Glomerular endothelial cell (primary cell): Measurements from ENCODE around the gene SLC1A7. TPM values are rescaled to one million over a fixed set of nuclear protein-coding genes. Genes with fewer than 3 reads are reported as not detected.

Source experiments
- DNase-seq: peaks from one replicate; pipeline ENCODE4 v3.0.0-alpha.2; 2011; ENCODE audit warnings: low read depth, low spot score; ENCODE audit errors: extremely low read depth
- total RNA-seq: library from RNA; depleted of rRNA; stranded (reverse); fragments of >200 nt; gene quantifications from 2 replicates; pipeline ENCODE4 v1.2.3, GENCODE V29; 2015

The SLC1A7 gene
- total RNA-seq, 1 donor from 2014 or later = not detected

DNA sequence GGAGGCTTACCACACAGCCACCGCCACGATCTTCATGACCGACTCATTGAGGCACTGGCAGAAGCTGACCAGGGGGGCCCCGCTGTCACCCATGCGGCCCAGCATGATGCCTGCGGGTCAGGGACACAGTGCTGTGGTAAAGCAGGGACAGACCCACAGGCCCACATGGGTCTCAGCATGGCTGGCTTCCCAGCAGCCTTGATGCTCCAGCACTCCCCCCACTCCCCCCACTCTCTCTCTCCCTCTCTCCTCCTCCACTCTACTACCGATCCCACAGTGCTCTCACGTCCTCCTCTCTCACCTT lies 49.0 kb downstream of the SLC1A7 start:
- DNase-seq = no peak

DNA sequence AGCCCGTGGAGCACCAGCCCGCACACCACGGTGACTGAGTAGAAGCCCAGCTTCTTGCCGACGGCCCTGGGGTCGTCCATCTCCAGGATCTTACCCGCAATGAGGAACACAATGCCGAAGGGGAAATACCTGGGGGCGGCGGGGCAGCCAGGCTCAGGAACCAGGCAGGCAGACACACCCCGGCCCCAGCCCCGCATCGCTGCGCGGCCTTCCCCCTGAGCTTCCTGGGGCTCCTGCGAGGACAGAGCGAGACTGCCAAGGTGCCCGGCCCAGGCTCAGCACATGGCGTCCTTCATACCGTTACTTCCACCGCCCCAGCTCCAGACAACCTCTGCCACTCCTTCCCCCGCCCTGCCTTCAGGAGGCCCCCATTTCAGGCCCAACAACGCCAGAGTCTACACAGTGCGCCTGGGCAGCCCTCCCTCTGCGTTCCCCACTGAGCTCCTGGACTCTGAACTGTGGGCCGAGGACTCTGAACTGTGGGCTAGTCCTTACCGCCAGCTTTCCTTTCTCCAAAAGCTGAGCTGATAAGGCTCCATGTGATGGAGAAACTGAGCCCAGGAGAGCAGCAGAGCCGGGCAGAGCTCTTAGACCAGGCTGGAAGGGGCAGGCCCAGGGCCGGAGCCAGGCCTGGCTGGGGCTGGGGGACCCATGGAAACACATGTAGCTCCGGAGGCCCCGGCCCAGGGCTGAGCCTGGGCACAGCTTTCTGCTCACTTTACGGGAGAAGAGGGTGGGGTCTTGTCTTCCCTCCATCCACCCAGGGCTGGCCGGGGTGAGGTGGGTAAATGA lies 49.6 kb downstream of the SLC1A7 start:
- no peak for DNase-seq

DNA sequence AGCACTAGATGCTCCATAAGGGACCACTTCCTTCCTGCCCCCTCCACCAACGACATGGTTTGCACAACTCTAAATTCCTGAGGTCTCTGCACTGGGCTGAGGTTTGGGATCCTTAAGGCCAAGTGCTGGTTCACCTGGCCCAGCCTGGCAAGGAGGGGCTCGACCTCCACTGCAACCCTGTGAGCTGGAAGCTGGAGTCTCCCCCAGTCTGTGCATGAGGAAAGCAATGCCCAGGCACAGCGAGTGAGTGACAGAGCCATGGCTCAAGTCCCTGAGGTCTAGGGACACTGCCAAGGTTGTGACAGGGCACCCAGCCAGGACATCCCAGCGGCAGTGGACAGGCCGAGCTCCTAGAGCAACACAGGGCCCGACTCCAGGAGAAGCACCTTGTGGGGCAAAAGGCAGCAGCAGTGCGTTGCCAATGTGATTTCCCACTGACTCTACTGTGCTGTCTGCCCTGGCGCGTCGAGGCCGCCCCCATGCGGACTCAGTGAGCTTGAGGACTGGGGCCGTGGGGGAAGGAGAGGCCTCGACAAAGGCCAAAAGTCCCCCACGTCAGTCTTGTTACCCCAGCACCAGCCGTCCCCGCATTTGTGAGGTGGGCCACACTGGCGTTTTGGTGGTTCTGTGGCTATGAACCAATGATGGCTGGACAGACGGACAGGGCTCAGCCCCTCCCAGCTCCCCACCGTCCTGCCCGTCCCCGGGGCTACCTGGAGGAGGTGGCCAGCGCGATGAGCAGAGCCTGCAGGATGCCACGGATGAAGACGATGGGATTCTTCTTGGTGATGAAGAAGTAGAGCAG lies 50.4 kb downstream of the SLC1A7 start:
- no peak for DNase-seq

DNA sequence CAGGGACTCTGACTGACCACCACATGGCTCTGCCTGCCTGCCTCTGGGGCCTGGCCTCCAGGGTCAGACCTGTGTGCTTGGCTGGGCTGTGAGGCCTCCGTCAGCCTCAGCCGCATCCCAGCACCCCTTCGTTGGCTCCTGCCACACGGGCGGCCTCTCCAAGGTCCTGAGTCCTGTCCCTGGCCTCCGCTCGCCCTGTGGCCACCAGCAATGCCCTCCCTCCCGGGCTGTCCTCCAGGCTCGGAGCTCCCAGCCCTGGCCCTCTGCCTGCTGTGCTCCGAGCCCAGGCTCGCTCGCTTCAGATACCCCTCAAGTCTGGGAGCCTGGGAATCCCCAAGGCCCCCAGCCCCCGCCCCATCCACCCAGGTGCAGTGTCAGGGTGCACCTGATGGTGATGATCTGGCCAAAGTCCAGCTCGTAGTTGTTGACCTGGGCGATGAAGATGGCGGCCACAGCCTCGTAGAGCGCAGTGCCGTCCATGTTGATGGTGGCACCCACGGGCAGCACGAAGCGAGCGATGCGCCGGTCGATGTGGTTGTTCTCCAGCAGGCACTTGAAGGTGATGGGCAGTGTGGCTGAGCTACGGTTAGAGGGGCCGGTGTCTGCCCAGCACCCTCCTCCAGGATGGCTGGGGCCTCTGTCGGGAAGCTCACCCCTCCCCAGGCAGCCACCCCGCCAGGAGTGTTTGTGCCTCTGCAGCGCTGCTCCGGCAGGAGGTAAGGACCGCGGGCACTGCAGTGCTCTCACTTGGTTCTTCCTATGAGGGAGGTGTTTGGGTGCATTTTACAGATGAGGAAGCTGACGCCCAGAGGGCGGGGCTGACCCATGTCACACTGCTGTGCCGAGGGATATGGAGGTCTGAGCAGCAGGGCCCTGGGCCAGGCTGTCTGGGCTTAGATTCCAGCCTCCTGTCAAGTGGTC lies 52.0 kb downstream of the SLC1A7 start:
- DNase-seq = no peak

DNA sequence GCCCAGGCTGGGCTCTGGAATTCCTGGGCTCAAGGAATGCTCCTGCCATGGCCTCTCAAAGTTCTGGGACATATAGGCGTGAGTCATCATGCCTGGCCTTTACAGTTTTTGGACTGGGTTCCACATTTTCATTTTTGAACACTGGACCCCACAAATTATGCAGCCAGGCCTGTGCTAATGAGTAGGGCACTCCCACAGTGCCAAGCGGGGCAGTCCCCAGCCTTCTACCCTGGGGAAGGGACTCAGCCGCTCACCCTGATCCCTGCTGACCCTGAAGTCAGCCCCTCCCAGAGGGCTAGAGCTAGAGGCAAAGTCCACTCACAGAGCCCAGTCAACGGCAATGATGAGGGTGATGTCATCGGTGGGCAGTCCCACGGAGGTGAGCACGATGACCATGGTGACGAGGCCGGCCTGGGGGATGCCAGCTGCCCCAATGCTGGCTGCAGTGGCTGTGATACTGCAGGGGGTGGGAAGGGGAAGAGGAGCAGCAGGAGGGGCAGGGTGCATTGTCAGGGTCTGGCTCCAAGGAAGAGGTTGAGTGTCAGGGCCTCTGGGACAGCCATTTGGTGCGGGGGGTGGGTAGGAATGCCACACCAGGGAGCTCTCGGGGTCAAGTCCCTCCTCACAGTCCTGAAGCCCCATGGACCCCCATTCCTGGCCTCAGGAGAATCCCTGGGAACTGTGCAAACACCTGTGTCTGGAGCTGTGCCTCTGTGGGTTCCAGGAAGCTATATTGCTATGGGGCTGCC lies 52.8 kb downstream of the SLC1A7 start:
- no peak for DNase-seq

DNA sequence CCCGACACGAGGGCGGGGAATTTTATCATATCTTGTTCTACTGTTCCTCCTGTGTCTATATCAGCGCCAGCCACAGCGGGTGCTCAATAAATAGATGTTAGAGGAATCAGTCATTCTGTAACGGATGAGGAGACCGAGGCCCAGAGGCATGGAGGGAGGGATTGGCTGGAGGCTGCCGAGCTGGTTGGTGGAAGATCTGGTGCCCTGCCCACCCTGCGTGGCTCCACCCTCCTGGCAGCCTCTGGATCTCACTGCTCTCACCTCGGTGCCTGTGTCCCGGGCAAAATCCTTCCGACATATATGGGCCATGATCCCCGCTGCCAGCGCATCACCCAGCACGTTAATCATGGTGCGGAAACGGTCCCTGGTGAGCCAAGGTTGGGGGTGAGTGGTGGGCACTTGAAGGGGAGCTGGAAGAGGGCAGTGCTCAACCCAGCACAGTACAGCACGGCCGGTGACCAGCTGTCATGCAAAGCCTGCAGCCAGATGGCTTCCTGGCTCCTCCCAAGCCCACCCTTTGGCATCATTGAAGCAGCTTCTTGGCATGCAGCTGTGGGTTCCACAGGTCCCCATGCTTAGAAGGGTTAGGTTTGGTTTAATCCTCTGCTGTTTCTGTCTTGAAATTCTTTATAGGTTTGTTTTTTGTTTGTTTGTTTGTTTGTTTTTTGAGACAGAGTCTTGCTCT lies 53.7 kb downstream of the SLC1A7 start:
- DNase-seq = no peak

DNA sequence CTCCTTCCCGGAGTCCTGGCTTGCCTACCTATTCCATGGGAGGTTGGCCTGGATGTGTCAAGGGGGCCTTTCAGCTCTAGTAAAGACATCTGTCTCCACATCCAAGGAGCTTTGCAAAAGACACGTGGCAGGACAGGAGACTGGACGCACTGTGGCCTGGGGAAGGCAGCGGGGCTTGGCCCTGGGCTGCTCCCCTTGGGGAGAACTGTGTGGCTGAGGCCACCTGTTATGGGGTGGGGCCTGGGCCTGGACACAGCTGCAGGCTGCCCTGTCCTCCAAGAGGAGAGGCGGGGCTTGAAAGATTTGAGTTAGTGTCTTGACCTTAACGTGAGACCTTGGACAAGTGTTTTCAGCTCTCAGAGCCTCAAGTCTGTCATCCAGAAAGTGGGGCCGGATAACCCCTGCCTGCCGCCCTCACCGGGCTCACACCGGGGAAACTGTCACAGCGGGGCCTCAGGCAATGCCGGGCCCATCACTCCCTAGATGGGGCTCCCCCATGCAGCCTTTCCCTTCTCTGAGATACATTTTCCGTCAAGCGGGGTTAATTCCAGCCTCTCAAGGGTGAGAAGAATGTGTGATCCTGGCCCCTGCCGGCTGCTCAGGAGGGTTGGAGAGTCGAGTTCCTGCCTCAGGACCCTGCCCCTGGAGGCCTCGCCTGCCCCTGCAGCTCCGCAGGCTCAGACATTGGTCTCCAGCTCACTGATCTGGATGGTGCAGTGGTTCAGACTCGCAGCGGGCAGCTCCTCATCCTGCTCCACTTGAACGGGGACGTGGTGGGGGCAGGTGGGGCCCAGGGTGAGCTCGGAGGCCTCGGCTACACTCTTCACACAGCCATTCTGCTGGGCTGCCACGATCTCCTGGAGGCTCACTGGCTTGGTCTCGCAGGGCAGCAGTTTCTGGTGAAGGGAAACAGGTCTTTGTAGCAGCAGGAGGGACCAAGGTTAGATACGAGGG lies 54.8 kb downstream of the SLC1A7 start:
- DNase-seq = no peak

DNA sequence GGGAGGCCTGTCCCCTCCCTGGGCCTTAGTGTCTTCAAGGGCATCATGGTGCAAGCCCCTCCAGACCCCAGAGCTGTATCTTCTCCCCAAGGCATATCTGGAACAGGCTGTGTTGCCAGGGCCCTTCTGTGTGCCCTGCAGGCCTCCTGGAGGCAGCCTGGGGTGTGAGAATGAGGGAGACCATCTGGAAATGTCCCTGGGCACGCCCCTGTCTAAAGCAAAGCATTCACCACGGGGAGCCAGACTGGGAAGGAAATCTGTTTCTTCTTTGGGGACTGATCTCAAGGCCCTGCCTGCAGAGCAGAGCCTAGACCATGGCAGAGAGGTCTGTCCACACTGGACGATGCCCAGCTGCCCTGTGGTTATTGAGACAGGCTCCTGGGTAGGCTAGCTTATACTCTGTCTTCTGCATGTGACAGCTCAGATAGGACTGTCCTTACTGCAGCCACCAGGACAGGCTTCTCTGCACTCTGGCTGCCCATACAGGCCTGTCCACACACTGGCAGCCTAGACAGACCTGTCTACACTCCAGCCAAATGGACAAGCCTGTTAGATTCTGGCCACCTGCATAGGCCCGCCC lies 55.9 kb downstream of the SLC1A7 start:
- DNase-seq = no peak

DNA sequence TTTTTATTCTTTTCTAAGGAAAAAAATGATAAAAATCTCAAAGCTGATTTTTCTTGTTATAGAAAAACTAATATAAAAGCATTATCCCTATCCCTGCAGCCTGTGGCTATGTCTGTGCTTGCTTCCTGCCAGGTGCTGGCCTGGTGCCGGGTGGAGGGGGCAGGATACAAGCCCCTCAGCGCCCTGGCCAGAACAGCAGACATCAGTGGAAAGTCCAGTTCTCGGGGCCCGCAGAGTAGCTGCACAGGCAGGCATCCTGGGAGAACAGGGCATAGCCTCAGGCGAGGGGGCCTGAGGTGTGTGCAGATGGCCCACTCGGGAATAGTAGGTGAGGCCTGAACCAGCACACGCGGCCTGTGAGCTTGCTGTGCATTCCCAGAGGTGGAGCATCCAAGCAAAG lies 57.0 kb downstream of the SLC1A7 start:
- no peak for DNase-seq

DNA sequence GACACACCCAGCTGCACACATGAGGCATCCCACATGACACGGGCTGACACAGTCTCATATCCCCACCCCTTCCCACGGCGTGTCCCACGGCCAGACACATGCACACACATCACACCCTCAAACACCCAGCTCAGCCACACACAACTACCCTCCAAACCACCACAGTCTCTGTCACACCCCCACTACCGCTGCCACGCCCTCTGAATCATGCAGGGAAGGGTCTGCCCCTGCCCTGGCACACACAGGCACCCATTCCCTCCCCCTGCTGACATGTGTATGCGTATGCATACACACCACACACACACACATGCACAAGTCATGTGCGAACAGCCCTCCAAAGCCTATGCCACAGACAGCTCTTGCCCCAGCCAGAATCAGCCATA lies 57.9 kb downstream of the SLC1A7 start:
- DNase-seq = no peak

DNA sequence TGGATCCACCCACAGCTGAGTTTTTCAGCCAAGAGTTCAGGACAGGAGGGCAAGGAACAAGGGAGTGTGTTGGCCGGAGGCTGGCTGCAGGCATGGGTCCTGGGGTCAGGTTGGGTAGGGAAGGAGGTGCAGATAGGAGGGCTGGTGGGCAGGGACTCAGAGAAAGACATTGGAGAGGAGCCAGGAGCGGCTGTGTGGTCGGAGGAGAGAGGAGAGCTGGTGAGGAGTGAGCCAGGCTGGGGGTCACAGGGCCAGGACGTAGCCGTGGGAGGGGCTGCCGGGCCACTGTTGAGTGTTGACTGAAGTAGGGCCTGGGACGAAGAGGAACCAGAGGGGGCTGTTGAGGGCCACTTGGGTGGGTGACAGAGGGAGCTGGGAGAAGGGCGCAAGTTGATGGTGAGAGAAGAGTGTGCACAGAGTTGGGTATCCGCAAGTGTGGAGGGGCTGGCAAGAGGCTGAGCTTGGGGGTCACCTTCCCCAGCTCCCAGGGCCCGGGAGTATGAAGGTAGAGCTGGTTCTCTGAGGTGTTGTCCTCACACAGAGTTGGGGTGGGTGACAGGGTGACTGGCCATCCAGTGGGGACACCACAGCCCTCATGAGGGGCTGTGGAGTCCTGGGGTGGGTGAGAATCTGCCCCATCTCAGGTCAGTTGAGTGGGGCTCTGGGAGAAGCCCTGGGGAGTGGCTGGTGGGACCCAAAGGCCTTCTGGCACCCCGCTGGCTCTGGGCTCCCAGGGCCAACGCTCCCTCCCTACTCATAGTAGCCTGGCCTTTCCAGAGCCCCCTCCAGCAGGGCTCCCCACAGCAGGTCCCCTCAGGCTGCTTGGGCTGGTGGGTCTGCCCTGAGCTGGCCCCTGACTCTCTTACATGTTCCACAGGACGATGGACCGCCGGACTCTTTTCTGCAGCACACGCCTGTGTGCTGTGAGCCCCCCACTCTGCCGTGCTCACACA lies 58.5 kb downstream of the SLC1A7 start:
- no peak for DNase-seq

DNA sequence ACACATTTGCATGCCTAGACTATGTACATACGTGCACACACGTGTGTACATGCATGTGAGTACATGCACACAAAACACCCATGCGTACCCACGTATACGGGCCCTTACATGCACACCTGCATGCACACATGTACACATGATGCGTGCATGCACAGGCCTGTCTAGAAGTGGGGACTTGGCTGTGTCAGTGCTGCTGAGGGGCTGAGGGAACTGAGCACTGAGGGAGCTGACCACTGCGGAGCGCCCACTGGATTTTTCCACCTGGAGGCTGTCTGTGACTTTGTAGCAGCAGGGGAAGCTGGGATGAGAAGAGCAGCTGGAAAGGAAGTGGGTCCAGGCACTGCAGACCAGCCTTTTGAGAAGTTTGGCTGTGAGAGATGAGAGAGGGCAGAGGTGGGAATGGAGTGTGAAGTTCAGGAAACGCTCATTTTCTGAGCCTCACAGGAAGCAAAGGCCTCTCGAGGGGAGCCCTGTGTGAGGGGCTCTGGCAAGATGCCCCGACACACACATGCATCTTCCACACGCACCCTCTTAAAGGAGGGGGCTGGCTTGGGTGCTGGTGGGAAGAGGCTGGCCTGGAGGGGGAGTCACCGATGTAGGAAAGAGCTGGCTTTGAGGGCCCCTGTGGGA lies 59.5 kb downstream of the SLC1A7 start:
- no peak for DNase-seq

DNA sequence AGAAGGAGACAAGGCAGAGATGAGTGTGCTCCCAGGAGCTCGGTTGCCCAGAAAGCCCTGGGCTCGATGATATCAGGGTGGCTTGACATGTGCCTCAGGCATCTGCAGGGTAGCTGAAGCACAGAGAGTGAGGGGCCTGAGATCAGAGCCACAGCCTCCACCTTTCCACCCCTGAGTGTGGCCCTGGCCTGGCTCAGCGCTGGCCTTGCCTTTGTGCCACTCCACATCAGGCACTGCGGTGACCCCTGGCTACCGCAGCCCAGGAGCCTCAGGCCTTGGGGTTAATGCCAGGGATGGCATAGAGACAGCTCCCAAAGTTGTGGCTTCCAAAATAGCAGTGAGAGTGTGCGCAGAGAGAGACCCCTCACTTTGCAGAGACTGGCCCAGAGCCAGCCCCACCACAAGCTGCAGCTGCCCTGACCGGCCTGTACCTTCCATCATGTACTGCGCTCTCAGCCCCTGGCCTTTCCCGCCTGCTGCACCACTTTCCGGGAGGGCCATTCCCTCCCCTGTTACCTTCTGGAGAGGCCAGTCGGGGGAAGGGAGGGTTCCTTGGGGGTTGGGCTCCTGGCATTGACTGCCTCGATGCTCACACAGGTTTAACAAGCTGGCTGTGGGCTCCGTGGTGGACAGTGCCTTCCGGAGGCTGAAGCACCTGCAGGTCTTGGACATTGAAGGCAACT lies 60.9 kb downstream of the SLC1A7 start:
- no peak for DNase-seq

DNA sequence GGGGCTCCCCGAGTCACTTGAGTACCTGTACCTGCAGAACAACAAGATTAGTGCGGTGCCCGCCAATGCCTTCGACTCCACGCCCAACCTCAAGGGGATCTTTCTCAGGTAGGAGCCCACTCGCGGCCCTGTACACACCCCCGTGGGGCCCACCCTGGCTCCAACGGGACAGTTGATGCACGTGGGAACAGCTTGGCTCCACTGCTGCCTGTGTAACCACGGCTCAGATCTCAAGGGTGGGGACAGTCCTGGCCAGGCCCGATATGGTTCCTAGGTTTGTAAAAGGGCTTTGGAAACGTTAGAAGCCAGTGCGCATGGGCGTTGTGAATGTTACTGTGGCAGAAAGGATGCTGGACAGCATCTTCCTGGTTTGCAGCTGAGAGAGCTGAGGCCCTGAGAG lies 61.7 kb downstream of the SLC1A7 start:
- no peak for DNase-seq

DNA sequence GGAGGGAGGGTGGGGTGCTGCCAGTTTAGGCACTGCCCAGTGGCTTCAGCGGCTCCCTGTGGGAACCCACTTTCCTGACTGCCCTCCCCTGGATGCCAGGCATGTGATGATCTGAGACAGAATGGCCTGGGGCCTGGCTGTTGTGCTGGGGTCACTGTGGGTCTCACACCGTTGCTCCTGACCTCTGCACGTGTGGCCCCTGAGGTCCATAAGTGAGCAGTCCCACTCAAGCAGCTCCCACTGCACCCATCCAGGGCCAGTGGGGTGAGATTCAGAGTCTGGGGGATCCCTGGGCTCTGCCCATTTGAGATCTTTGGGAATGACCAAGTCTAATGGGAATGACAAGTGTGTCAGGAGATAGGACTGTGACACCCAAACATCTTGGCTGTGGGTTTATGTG lies 62.4 kb downstream of the SLC1A7 start:
- no peak for DNase-seq

DNA sequence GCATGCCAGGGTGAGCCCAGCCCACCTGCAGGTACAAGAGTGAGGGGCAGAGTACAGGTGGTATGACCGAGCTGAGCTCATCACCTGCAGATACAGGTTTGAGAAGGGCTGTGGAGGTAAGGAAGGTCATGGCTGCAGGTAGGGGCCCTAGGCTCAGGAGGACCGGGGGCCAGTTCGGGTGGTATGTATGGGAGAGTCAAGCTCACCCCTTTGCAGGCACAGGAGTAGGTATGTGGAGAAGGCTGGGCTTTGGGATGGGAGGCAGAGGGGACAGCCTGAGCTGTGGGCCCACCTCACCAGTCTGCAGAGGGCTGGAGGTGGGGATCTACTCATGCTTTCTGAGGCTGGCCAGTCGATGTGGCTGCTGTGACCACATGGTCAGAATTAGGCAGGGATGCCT lies 63.2 kb downstream of the SLC1A7 start:
- DNase-seq = no peak
